K562 (cell line): ENCODE measurements around the gene AMH.

Experiments used
- CREB1 ChIP-seq, 2 experiments: sonication (generic) in 1 of 2; formaldehyde crosslinking in 1 of 2; IDR thresholded peaks; 2 replicates each; pipeline versions ENCODE4 v1.6.1 to v1.8.0; 2012 to 2022; ENCODE audit warnings: inconsistent platforms in 1 of 2, mild to moderate bottlenecking in 1 of 2, missing genetic modification reagents in 1 of 2, moderate library complexity in 1 of 2
- FOXM1 ChIP-seq, 2 experiments: fragments of 450-650 bp in 1 of 2; sonication (generic) in 1 of 2; formaldehyde crosslinking in 1 of 2; IDR thresholded peaks; 2 replicates each; pipeline versions ENCODE4 v1.6.1 to v1.9.0; 2017 to 2022; ENCODE audit warnings: low read depth in 2 of 2, mild to moderate bottlenecking in 2 of 2, missing genetic modification reagents in 1 of 2, moderate library complexity in 1 of 2
- GATA2 ChIP-seq: sonication (generic); formaldehyde crosslinking; IDR thresholded peaks from 2 replicates; pipeline ENCODE4 v1.4.0; 2020; ENCODE audit warnings: mild to moderate bottlenecking, missing genetic modification reagents
- JUN ChIP-seq, 2 experiments: sonication (generic) in 1 of 2; formaldehyde crosslinking in 1 of 2; IDR thresholded peaks; 2 replicates each; pipeline versions ENCODE4 v1.6.1 to v1.8.0; 2012 to 2022; ENCODE audit warnings: borderline replicate concordance in 2 of 2, mild to moderate bottlenecking in 2 of 2, improper control_type of control experiment in 1 of 2, low read depth in 1 of 2, low read length in 1 of 2, missing genetic modification reagents in 1 of 2
- POLR2A ChIP-seq: fragments of 450-650 bp; conservative IDR thresholded peaks from 2 replicates; pipeline ENCODE4 v1.6.1; 2016
- SMARCA4 ChIP-seq: fragments of 450-650 bp; IDR thresholded peaks from 2 replicates; pipeline ENCODE4 v1.6.1; 2016
- TF ChIP-seq, protein P1 (sequence below): sonication (generic); formaldehyde crosslinking; IDR thresholded peaks from 2 replicates; pipeline ENCODE4 v1.4.0; 2020; ENCODE audit warnings: mild to moderate bottlenecking, missing genetic modification reagents

DNA sequence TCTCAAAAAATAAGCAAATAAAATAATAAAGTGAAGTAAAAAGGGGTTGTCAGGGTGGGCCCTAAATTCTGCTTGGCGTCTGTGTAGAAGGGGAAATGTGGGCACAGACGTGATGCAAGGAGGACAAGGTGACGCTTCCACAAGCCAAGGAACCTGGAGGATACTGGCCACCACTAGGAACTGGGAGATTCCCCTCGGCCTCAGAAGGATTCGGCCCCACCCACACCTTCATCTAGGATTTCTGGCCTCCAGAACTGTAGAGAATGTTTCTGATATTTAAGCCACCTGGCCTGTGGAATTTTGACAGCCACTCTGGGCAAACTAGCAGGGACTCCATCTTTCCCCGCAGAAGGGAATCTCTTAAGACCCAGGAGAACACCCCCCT is 14.1 kb upstream of the AMH start:
- TF ChIP-seq POLR2A (no peak), CREB1 (IDR thresholded peaks at IDR 0.05) (no peak), CREB1 (CRISPR knock-in tag; IDR thresholded peaks at IDR 0.05) (no peak), SMARCA4 (no peak), GATA2 (CRISPR knock-in tag) (no peak), FOXM1 (IDR thresholded peaks at IDR 0.05; ENCODE audit: low read depth) (no peak), FOXM1 (CRISPR knock-in tag; IDR thresholded peaks at IDR 0.05; ENCODE audit: low read depth) (no peak), JUN (IDR thresholded peaks at IDR 0.05; ENCODE audit: borderline replicate concordance, low read depth, low read length) (no peak), JUN (CRISPR knock-in tag; IDR thresholded peaks at IDR 0.05; ENCODE audit: borderline replicate concordance) (no peak)
- TF ChIP-seq, protein P1, sequence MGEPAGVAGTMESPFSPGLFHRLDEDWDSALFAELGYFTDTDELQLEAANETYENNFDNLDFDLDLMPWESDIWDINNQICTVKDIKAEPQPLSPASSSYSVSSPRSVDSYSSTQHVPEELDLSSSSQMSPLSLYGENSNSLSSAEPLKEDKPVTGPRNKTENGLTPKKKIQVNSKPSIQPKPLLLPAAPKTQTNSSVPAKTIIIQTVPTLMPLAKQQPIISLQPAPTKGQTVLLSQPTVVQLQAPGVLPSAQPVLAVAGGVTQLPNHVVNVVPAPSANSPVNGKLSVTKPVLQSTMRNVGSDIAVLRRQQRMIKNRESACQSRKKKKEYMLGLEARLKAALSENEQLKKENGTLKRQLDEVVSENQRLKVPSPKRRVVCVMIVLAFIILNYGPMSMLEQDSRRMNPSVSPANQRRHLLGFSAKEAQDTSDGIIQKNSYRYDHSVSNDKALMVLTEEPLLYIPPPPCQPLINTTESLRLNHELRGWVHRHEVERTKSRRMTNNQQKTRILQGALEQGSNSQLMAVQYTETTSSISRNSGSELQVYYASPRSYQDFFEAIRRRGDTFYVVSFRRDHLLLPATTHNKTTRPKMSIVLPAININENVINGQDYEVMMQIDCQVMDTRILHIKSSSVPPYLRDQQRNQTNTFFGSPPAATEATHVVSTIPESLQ (CRISPR knock-in tag) = no peak
